ENCODE results near the gene RALGAPA1. TPM values are rescaled to one million over a fixed set of nuclear protein-coding genes. Genes with fewer than 3 reads are reported as not detected.

RALGAPA1 gene
- total and polyA plus RNA-seq, 2 of the 13 experiments (the other 11 are each of a cell fraction or from before 2014, with no cell fraction given), result 65.0 to 89.2 TPM

GRCh38 chr14:35808638-35809563, at the start of gene RALGAPA1 (continued):
- TF ChIP-seq ZNF318 (CRISPR knock-in tag; IDR thresholded peaks at IDR 0.05) (peak; percentile 62), RARA (CRISPR knock-in tag; IDR thresholded peaks at IDR 0.05) (peak; percentile 40; the same call in 1 of the 2 replicates), NAIF1 (CRISPR knock-in tag; IDR thresholded peaks at IDR 0.05; ENCODE audit: borderline replicate concordance) (peak; percentile 65; the same call in 1 of the 2 replicates), ZNF770 (CRISPR knock-in tag; IDR thresholded peaks at IDR 0.05) (peak; percentile 87), TBL1XR1 (IDR thresholded peaks at IDR 0.05; ENCODE audit: borderline replicate concordance, low read length, partially characterized antibody) (peak; percentile 52), ZNF580 (CRISPR knock-in tag; IDR thresholded peaks at IDR 0.05; ENCODE audit: borderline replicate concordance, low read depth) (peak; percentile 87), DMAP1 (CRISPR knock-in tag; IDR thresholded peaks at IDR 0.05) (peak; percentile 80; the same call in 1 of the 2 replicates), BHLHE40 (IDR thresholded peaks at IDR 0.05; ENCODE audit: low read length) (peak; percentile 37; the same call in 1 of the 2 replicates), TP53 (CRISPR knock-in tag; conservative IDR thresholded peaks at IDR 0.05) (0 out of 2 replicates have a peak, but pooled peaks have one; percentile 56), ZNF34 (CRISPR knock-in tag; IDR thresholded peaks at IDR 0.05; ENCODE audit: borderline replicate concordance) (peak; percentile 90; the same call in 1 of the 2 replicates), ZNF878 (CRISPR knock-in tag; IDR thresholded peaks at IDR 0.05) (0 out of 2 replicates have a peak, but pooled peaks have one; percentile 15), ELF1 (CRISPR knock-in tag; IDR thresholded peaks at IDR 0.05) (peak; percentile 71), MXD4 (CRISPR knock-in tag; IDR thresholded peaks at IDR 0.05) (peak; percentile 84; the same call in 1 of the 2 replicates), ZFP62 (CRISPR knock-in tag; IDR thresholded peaks at IDR 0.05) (peak; percentile 91; the same call in 1 of the 2 replicates), MIXL1 (CRISPR knock-in tag; IDR thresholded peaks at IDR 0.05) (peak; percentile 62), NCOR1 (IDR thresholded peaks at IDR 0.05; ENCODE audit: borderline replicate concordance, low read length) (peak; percentile 25; the same call in 1 of the 2 replicates), CBFB (CRISPR knock-in tag; IDR thresholded peaks at IDR 0.05) (peak; percentile 51; the same call in 1 of the 2 replicates), ZNF670 (CRISPR knock-in tag; IDR thresholded peaks at IDR 0.05; ENCODE audit: borderline replicate concordance) (peak; percentile 84; the same call in 1 of the 2 replicates), ZNF292 (CRISPR knock-in tag; IDR thresholded peaks at IDR 0.05; ENCODE audit: borderline replicate concordance, low read depth) (peak; percentile 50; the same call in 1 of the 2 replicates)
